ENCODE data around the gene VSIG8. TPM values are rescaled to one million over a fixed set of nuclear protein-coding genes. Genes with fewer than 3 reads are reported as not detected.

VSIG8 gene
- total RNA-seq, 6 donors from 2014 or later = 0.34 TPM; not detected in 5

DNA sequence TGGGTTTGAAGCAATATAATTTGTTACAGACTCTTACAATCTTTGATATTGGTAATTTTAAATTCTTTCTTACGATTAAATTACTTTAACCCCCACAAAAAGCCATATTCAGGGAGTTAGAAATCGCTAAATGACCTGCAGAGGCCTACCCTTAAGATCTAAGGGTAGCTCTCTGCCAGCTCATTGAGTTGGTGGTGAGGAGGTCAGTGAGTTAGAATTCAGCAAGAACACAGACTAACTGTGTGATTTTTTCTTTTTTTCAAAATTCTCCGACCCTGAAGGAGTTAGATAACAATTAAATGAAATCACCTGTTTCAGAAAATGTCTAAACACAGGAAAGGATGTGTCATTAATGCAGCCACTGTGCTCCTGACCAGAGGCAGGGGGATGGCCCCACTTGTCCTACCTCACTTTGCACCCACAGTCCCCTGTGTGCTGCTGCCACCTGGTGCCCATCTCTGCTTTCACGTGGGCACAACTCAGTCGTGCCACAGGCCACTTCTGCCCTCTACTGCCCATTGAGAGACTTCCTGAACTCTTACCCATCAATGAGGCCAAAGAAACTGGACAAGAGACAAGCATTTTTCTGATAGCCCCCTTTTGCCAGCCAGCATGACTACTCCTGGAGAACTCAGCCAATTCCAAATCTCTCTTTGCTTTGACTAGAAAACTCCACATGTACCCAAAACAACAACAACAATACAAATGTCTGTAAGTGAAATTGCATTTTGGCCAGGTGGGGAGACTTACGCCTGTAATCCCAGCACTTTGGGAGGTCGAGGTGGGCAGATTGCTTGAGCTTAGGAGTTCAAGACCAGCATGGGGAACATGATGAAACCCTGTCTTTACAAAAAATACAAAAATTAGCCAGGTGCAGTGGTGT lies 29.1 kb upstream of the VSIG8 start:
- Histone ChIP-seq H3K27me3 (no peaks in the 10 kb centered on the region), H3K27ac (peak overlapping the region in 2 of 4 donors; percentile 70 to 81), H3K4me3 (no peak overlapping the region), H3K9me3 (no peaks in the 10 kb centered on the region), H3K4me1 (peaks cover 24 to 40% (median 34%) of the 10 kb centered on the region in 4 donors), H3K36me3 (no peaks in the 10 kb centered on the region)
- TF ChIP-seq POLR2AphosphoS5 (IDR thresholded peaks at IDR 0.05) (peak in 1 of 2 donors; percentile 65), EP300 (IDR thresholded peaks at IDR 0.05) (no peak), POLR2A (IDR thresholded peaks at IDR 0.05) (no peak), CTCF (IDR thresholded peaks at IDR 0.05) (peak; percentile 89 to 98 (median 97))
- DNase-seq = peak in 1 of 2 donors; percentile 93
- ATAC-seq (ENCODE audit: low FRiP score in 2 of 2) = peak; percentile 91 to 93
- 45 to 49% methylated on average over 7 of the region's 7 CpGs for WGBS, 2 donors

- peak overlapping the region; percentile 70 to 81 (median 76) for H3K27ac ChIP-seq
- H3K4me1 ChIP-seq = peaks cover 13 to 29% (median 24%) of the 10 kb centered on the region in 4 donors
- TF ChIP-seq POLR2AphosphoS5 (IDR thresholded peaks at IDR 0.05) = no peak
- no peak for TF ChIP-seq CTCF (IDR thresholded peaks at IDR 0.05)
- TF ChIP-seq POLR2A (IDR thresholded peaks at IDR 0.05) = no peak
- no peak for TF ChIP-seq EP300 (IDR thresholded peaks at IDR 0.05)
- DNase-seq (no peak), ATAC-seq (ENCODE audit: low FRiP score in 2 of 2) (no peak)
- H3K36me3 ChIP-seq = no peaks in the 10 kb centered on the region
- no peak overlapping the region for H3K4me3 ChIP-seq
- no peaks in the 10 kb centered on the region for H3K27me3 ChIP-seq
- H3K9me3 ChIP-seq = no peaks in the 10 kb centered on the region
- WGBS, 2 donors = 79 to 80% methylated on average over 8 of the region's 8 CpGs
Observed at GRCh38 chr1:159890390-159890789, 27.9 kb upstream of the VSIG8 start.

DNA sequence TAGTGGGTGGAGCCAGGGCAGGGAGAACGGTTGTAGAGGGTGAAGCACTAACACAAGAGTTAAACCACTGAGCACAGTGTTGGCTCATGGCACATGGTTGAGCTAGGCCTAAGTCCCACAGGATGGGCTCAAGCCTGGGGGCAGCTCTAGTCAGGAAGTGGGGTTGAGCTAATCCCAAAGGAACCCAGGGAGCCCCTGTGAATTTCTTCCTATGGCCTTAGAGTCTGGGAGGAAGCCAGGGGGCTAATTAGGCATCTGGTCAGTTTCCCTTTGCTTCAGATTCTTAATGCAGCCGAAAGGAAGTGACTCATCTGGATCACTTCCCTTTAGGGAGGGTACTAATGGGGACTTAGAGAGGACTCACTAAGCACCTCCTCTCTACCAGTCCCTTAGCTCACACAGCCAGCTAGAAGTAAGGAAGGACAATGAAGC lies 27.4 kb upstream of the VSIG8 start:
- Histone ChIP-seq H3K9me3 (no peaks in the 10 kb centered on the region), H3K27ac (peak overlapping the region; percentile 70 to 81 (median 76)), H3K36me3 (no peaks in the 10 kb centered on the region), H3K4me3 (no peak overlapping the region), H3K27me3 (no peaks in the 10 kb centered on the region), H3K4me1 (peaks cover 13 to 29% (median 24%) of the 10 kb centered on the region in 4 donors)
- DNase-seq = peak in 1 of 2 donors; percentile 46
- WGBS, 2 donors = 10 to 16% methylated on average over 2 of the region's 2 CpGs
- TF ChIP-seq CTCF (IDR thresholded peaks at IDR 0.05) (no peak), POLR2AphosphoS5 (IDR thresholded peaks at IDR 0.05) (peak in 1 of 2 donors; percentile 38), EP300 (IDR thresholded peaks at IDR 0.05) (peak in 1 of 4 donors; percentile 21), POLR2A (IDR thresholded peaks at IDR 0.05) (peak in 1 of 4 donors; percentile 51)
- ATAC-seq (ENCODE audit: low FRiP score in 2 of 2) = peak; percentile 83 to 92

- no peak for ATAC-seq (ENCODE audit: low FRiP score in 2 of 2)
Observed at GRCh38 chr1:159889202-159889601, 26.7 kb upstream of the VSIG8 start.

More at GRCh38 chr1:159889202-159889601, 26.7 kb upstream of the VSIG8 start:
- 86 to 98% methylated on average over 4 of the region's 4 CpGs for WGBS, 2 donors
- Histone ChIP-seq H3K4me1 (peaks cover 13 to 29% (median 24%) of the 10 kb centered on the region in 4 donors), H3K9me3 (no peaks in the 10 kb centered on the region), H3K27me3 (no peaks in the 10 kb centered on the region), H3K4me3 (no peak overlapping the region), H3K27ac (peak overlapping the region; percentile 70 to 81 (median 76)), H3K36me3 (no peaks in the 10 kb centered on the region)
- no peak for TF ChIP-seq POLR2A (IDR thresholded peaks at IDR 0.05)
- TF ChIP-seq EP300 (IDR thresholded peaks at IDR 0.05) = no peak
- no peak for TF ChIP-seq POLR2AphosphoS5 (IDR thresholded peaks at IDR 0.05)
- no peak for TF ChIP-seq CTCF (IDR thresholded peaks at IDR 0.05)
- no peak for DNase-seq

Measured in upper lobe of left lung (tissue), 6 donors.